Cortex of kidney (tissue), 1 donor: ENCODE results near the gene RNF212.
"Not testable (repeated sequence)": the region's sequence is repeated elsewhere in the genome, so short reads cannot be mapped to it uniquely, and the experiment has no call there.

Source experiments
- DNase-seq: peaks from one replicate; lab custom pipeline; 2025; lab: John Stamatoyannopoulos, UW

The RNF212 gene

GRCh38 chr4:1048773-1049590 lies 64.4 kb downstream of the RNF212 start:
- DNase-seq, result no peak

DNA sequence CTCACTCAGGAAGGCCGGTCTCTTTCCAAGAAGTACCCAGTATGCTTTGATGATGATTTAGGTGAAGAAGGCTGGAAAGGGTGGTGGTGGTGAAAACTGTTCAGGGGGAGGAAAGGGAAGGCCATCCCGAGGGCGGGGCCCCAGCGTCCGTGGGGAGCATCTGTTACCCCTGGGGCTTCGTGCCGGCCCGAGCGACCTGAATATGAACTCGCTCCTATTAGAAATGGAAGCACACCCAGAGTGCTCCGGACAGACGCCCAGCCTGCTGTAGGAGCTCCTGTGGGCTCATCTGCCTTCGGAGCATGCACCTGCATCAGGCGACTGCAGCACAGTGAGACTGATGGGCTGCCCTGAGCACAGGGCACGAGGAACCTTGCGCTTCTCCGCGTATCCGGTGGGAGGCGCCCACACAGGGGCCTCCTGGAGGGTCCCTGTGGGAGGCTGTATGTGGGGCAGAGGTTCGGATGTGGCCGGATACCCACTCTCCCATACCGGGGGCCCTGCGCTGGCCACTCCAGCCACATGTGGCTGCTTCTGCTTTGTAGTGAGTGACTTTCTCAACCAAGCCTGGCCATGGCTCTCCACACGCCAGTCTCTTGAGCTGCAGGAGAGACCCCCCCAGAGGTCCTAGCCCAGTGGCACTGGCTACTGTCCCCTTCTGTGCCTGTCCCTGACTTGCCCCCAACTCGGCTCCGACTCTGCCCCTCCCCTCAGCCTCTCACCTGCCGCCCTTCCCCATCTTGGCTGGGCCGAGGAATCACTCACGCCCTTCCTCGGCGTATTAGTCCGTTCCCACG lies 65.2 kb downstream of the RNF212 start:
- no peak for DNase-seq

DNA sequence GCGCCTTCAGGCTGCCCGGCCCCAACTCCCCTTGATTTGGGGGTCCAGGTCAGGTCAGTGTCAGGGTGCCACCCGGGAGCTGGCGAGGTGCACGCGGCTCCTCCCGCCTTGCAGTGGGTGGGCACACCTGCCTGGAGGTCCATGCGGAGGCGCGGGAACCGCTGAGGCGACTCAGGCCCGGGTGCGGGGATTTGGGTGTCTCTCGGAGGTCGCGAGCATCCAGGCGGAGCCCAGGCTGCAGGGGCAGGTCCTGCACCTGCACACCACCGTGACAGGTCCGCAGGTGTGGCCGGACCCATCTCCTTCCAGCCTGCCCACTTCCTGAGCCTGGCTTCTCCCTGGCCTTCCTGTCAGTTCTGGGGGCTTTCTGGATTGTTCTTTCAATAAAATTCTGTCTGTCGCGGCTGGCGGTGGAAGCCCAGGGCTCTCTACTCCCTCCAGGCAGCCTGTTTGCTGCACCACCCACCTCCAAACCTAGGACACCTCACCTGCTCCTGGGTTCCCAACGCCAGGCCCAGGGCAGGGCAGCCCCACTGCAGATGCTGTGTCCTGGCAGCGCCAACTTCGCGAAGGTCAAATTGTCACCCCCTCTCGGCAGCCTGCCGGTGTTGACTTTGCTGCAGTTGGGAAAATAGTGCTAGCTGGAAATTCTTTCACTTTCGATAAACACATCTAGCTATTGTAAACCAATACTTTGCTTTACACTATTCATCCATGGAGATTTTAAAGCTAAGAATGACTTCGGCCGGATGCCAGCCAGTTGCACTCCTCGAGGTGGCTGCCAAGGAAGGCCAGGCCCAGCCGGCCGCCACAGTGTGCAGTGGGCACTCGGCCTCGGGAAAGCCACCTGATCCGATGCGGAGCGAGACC lies 66.0 kb downstream of the RNF212 start:
- DNase-seq, result no peak

DNA sequence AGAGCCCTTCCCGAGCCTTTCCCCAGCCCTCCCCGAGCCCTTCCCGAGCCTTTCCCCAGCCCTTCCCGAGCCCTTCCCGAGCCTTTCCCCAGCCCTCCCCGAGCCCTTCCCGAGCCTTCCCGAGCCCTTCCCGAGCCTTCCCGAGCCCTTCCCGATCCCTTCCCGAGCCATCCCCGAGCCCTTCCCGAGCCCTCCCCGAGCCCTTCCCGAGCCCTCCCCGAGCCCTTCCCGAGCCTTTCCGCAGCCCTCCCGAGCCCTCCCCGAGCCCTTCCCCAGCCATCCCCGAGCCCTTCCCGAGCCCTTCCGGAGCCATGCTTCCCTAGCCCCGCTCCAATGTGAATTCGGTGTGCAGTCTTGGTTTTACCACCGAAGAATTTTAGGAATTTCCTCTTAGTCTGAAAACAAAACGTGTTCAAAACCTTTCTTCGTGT lies 66.8 kb downstream of the RNF212 start:
- not testable (repeated sequence) for DNase-seq

DNA sequence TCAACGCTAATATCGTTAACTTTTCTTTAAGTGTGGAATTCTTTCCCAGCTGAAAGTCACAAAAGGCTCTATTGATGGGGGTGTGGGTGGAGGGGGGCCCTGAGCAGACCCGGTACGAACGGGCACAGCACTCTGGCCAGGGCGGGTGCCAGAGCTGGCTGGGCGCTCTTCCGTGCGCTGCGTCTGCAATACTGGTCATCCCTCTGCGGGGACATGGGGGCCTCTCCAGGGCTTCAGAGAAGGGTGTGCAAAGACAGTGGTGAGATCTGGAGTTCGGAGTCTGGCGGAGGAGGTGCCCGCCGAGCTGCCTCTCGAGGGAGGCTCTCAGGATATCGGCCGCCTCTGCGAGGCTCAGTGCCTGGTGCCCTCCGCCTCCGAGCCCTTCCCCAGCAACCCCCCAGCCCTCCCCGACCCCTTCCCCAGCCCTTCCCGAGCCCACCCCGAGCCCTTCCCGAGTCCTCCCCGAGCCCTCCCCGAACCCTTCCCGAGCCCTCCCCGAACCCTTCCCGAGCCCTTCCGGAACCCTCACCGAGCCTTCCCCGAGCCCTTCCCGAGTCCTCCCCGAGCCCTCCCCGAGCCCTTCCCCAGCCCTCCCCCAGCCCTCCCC lies 67.7 kb downstream of the RNF212 start:
- DNase-seq, result no peak

DNA sequence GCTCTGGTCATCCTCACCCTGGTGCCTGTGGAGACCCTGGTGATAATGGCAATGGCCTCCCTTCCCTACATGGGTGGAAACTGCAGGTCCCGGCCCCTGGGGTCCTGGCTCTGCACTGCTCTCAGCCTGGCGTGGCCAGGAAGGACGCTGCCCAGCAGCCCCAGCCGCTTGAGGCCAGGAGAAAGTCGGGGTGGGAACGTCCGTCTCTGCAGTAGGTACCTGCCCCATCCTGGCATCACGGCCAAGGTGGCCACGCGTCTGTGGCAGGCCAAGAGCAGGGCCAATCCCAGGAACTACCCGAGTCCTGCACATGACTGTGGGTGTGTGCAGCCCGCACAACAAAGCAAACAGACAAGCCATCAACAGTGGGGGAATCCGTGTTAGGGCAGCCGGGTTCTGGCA lies 68.2 kb downstream of the RNF212 start:
- no peak for DNase-seq

- no peak for DNase-seq
These were observed 68.7 kb downstream of the RNF212 start for GRCh38 chr4:1044469-1045192.

DNA sequence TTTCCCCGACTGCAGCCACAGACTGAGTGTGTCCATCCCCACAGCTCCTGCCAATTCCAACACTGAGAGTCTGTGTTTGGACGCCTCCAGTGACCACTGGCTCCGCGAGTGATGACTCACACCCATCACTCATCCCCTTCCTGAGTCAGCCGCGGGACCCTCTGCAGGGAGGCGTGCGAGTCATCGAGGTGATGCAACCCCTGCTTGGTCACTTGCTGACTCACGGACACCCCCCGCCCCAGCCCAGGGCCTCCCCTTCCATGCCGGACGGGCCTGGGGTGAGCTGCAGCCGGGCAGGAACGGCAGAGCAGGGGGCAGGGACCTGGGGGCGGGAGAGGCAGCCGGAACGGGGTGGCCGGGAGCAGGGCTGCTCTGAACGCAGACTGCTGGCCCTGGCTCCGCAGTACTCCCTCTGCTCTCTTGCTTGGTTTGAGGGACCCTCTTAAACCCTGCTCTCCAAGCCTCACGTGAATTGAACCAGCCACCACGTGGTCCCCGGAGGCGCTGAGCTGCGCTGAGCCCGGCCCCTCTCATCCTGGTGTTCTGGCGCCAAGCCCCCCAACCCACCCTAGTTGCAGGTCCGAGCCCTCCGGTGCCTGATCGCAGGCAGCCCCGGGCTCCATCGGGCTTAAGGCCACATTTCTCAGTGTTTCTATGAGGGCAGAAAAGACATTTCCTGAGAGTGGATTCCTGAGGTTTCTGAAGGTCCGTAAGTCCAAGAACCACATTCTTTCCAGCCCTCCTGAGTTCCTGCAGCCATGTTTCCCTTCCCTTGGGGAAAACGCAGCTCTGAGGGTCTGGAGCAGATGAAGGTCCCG lies 69.5 kb downstream of the RNF212 start:
- no peak for DNase-seq

DNA sequence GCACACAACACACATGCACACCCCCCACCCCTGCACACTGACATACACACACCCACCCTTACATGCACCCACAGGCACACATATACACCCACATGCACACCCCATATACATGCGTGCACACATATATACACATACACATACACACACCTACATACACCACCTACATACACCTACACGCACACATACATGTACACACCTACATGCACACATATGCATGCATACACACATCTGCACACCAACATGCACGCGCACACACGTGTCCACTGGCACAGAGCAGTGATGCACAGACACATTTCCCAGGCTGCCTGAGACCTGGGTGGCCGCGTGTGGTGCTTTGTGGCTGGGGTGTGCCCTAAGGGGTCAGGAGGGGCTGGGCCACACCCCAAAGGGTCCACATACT lies 70.2 kb downstream of the RNF212 start:
- DNase-seq, result no peak

DNA sequence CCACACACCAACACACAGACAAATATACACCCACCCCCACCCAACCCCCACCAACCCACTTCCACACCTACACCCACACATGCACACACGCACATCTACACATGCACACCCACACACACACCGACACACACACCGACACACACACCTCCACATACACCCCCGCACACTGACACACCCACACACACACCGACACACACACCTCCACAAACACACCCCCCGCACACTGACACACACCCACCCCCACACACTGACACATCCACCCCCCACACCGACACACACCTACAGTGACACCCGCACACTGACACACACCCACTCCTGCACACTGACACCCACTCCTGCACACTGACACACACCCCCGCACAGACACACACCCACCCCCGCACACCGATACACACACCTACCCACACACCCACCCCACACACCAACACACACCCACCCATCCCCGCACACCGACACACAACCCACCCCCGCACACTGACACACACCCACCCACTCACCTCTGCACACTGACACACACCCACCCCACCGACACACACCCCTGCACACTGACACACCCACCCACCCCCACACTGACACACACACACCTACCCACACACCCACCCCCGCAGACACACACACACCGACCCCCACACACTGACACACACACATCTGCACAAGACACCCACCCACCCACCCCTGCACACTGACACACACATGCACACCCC lies 70.9 kb downstream of the RNF212 start:
- no peak for DNase-seq

GRCh38 chr4:1041936-1042330 lies 71.4 kb downstream of the RNF212 start:
- no peak for DNase-seq

DNA sequence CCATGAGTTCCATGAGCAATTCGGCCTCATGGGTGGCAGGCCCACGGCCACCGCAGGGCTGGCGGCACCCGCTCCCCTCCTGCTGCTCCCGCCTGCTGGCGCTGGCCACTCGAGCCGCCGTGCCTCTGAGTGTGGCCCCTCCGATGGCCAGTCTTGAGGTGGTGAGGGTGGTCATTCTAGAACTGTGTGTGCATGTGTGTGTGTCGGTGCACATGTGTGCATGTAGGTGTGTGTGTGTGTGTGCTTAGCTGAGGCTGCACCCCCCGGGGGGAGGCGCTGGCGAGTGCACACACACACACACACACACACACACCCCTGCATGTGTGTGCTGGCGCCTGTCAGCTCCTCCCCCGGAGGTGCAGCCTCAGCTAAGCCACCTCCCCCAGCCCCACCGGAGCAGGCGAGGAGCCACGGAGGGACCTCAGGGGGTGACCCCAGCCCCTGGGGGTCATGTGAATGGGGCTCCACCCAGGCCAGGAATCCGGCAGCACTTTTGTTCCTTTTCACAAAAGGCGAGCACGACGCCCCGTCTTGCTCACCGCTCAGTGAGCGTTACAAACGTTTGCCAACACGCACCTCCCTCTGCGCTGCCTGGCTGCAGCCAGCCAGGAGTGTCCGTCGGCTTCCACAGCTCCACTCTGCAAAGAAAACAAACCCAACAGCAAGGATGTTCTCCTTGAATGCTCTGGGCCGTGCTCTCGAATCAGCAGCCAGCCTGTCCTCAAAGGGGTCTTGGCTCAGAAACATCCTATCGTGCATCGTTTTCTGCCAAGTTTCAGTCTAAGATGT lies 72.0 kb downstream of the RNF212 start:
- no peak for DNase-seq

DNA sequence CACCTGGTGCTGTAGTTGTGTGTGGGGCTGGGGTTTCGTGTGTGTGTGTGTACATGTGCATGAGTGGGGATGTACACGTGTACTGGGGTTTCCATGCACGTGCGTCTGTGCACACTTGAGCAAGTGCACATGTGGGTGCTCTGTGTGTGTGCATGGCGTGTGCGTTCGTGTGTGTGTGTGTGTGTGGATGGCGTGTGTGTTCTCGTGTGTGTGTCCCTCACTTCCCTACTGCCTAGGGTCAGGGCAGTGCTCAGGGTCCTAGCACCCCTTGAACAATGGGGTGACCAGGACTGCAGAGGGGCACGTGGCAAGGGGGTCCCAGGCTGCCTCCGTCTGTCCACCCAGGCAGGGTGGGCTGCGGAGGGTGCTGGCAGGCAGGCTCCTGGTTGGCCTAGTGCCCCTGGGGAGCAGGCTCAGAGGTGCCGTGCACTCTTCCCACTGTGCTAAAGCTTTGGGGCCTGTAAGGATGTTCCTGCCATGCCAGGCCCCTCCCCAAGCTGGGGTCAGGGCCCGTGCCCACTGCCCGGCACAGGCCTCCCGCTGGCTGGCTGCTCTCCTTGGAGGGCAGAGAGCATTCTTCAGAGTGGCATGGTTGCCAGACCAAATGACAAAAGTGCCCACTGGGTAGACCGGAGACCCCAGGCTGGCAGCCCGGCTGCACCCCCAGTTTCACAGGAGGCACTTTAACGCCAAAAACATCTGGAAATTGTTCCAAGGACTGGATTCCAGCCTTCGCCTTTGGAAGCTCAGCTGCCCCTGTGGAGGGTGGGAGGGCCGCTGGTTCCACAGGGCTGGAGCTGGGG lies 72.8 kb downstream of the RNF212 start:
- DNase-seq, result no peak

DNA sequence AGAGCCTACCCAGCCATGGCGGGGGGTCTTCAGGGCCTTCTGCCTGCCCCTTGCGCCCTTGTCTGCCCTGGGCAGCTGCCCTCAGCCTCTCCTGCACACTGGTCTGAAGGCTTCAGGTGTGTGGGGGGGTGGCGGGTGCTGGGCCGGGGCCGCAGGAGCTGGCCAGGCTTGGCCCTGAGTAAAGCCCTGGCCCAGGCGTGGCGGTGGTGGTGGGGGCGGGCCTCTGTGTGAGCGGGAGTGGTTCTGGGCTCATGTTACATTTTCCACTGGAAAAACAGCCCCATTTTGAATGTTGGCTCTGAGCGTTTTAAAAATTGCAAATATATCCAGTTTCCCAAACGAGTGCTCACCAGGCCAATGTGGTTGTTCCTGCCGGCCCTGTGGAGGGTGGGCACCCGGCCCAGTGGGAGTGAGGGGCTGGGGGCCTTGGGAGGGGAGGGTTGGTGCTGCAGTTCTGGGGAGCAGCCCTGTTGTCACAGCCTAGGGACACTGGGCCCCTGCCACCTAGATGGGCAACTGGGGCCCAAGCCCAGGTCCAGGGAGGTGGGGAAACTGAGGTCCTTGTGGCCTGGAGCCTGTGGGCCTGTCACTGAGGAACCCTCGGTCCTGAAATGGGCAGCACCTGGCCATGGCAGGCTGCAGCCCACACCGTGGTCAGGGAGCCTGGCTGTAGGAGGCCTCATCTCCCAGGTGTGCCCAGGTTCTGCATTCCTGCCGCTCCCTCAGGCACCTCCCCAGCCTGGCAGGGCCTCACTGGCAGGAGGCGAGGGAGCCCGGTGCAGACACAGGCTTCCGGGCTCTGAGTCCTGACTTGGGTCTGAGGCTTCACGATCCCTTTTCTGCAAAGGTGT lies 73.6 kb downstream of the RNF212 start:
- DNase-seq, result no peak

DNA sequence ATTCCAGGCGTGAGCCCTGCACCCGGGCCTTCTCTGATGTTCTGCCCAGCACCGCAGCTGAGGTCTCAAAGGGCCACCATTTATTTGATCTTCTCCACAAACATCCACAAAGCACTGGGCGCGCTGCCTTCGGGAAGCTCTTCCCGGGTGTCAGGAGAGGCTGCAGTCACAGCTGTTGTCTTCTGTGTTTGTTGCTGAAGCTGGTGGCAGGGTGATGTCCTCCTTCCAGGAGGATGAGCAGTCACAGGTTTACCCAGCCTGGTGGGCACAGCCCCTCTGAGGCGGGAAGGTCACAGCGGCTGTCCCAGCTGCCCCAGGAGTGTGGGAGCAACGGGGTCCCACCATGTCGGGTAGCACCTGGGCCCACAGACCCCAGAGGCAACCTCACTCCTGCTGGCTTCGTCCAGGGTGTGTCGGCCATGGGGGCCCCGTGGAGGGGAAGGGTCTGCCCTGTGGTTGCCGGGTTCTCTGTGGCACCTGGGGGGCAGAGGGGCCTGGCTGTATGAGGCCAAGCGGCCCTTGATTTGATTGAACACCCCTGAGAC lies 74.3 kb downstream of the RNF212 start:
- no peak for DNase-seq

- no peak for DNase-seq
These were observed 76.2 kb downstream of the RNF212 start for GRCh38 chr4:1036976-1037810.
